DOHH2 (cell line): ENCODE measurements around the gene TMCO4.

Source experiments
- H3F3A ChIP-seq: fragments of 200-600 bp; sonication (generic), shearing (Covaris generic); 2 replicates; pipeline ENCODE4 v1.6.0; 2016; ENCODE audit warnings: antibody characterized with exemption, mild to moderate bottlenecking; ENCODE audit not compliant: control insufficient read depth, insufficient read depth
- H3K27ac ChIP-seq: fragments of 200-600 bp; sonication (generic); 2 replicates; pipeline ENCODE4 v1.5.1; 2014; ENCODE audit warnings: low read depth, mild to moderate bottlenecking, low read length, moderate library complexity
- H3K27me3 ChIP-seq: fragments of 200-600 bp; sonication (generic); 2 replicates; pipeline ENCODE4 v1.6.1; 2014; ENCODE audit warnings: mild to moderate bottlenecking, low read length, mixed read lengths; ENCODE audit not compliant: control insufficient read depth
- H3K36me3 ChIP-seq: fragments of 200-600 bp; sonication (generic); 2 replicates; pipeline ENCODE4 v1.6.1; 2014; ENCODE audit warnings: mild to moderate bottlenecking, low read length, moderate library complexity, mixed read lengths; ENCODE audit not compliant: control insufficient read depth
- H3K4me1 ChIP-seq: fragments of 200-600 bp; sonication (generic); 2 replicates; pipeline ENCODE4 v1.6.1; 2014; ENCODE audit warnings: mild to moderate bottlenecking, low read length, mixed read lengths; ENCODE audit not compliant: control insufficient read depth
- H3K4me2 ChIP-seq: fragments of 200-600 bp; sonication (generic); 2 replicates; pipeline ENCODE4 v1.6.0; 2014; ENCODE audit warnings: mild to moderate bottlenecking, low read length, moderate library complexity
- H3K4me3 ChIP-seq: fragments of 200-600 bp; sonication (generic); 2 replicates; pipeline ENCODE4 v1.5.1; 2014; ENCODE audit warnings: mild to moderate bottlenecking, low read length, mixed read lengths
- H3K79me2 ChIP-seq: fragments of 200-600 bp; sonication (generic); 2 replicates; pipeline ENCODE4 v1.6.1; 2014; ENCODE audit warnings: mild to moderate bottlenecking, low read length, mixed read lengths; ENCODE audit not compliant: control insufficient read depth
- H3K9me2 ChIP-seq: fragments of 200-600 bp; sonication (generic); replicated peaks from 2 replicates; pipeline ENCODE4 v1.6.1; 2014; ENCODE audit warnings: mild to moderate bottlenecking, low read length, mixed read lengths; ENCODE audit not compliant: control insufficient read depth
- H3K9me3 ChIP-seq: fragments of 200-600 bp; sonication (generic); 2 replicates; pipeline ENCODE4 v1.6.1; 2014; ENCODE audit warnings: antibody characterized with exemption, low read length, mixed read lengths; ENCODE audit not compliant: control insufficient read depth, insufficient read depth
- H4K20me1 ChIP-seq: fragments of 200-600 bp; sonication (generic); 2 replicates; pipeline ENCODE4 v1.6.0; 2014; ENCODE audit warnings: low read depth, mild to moderate bottlenecking, antibody characterized with exemption, low read length, moderate library complexity; ENCODE audit not compliant: control insufficient read depth, insufficient read depth
- CTCF ChIP-seq: fragments of 200-600 bp; sonication (generic); IDR thresholded peaks from one replicate; pipeline ENCODE4 v1.5.1; 2014; ENCODE audit warnings: antibody characterized with exemption, mild to moderate bottlenecking, low read depth, low read length; ENCODE audit not compliant: poor library complexity, severe bottlenecking
- EZH2phosphoT487 ChIP-seq: fragments of 200-600 bp; sonication (generic); IDR thresholded peaks from 2 replicates; pipeline ENCODE4 v1.6.1; 2017; ENCODE audit warnings: borderline replicate concordance, mild to moderate bottlenecking, antibody characterized with exemption, low read length, moderate library complexity, mixed read lengths

TMCO4 gene

GRCh38 chr1:19800076-19800804, 524 bp upstream of the TMCO4 start:
- Histone ChIP-seq H3K27me3 (peaks cover 24% of the 10 kb centered on the region), H3K27ac (no peak overlapping the region), H3K4me1 (peaks cover 17% of the 10 kb centered on the region), H3K79me2 (no peaks in the 10 kb centered on the region), H3K4me3 (peak overlapping the region; percentile 66), H3K9me3 (no peaks in the 10 kb centered on the region), H3K4me2 (peak overlapping the region; percentile 83), H3F3A (no peaks in the 10 kb centered on the region), H3K36me3 (no peaks in the 10 kb centered on the region), H3K9me2 (no peaks in the 10 kb centered on the region), H4K20me1 (no peaks in the 10 kb centered on the region)
- TF ChIP-seq EZH2phosphoT487 (no peak; the same call in 1 of the 2 replicates), CTCF (no peak)

GRCh38 chr1:19798486-19799229, 1.1 kb downstream of the TMCO4 start:
- TF ChIP-seq EZH2phosphoT487: no peak
- no peak for TF ChIP-seq CTCF
- Histone ChIP-seq H3K9me2 (no peaks in the 10 kb centered on the region), H4K20me1 (no peaks in the 10 kb centered on the region), H3K36me3 (no peaks in the 10 kb centered on the region), H3K4me1 (peaks cover 17% of the 10 kb centered on the region), H3K4me3 (peak overlapping the region; percentile 68), H3K27ac (no peak overlapping the region), H3K4me2 (peak overlapping the region; percentile 49), H3K9me3 (no peaks in the 10 kb centered on the region), H3K27me3 (peaks cover 24% of the 10 kb centered on the region), H3F3A (no peaks in the 10 kb centered on the region), H3K79me2 (no peaks in the 10 kb centered on the region)

GRCh38 chr1:19797827-19798226, 1.9 kb downstream of the TMCO4 start:
- no peak overlapping the region for H3K27ac ChIP-seq
- no peaks in the 10 kb centered on the region for H3K9me2 ChIP-seq
- no peaks in the 10 kb centered on the region for H3F3A ChIP-seq
- H3K4me2 ChIP-seq: no peak overlapping the region
- H3K9me3 ChIP-seq: no peaks in the 10 kb centered on the region
- H3K36me3 ChIP-seq: no peaks in the 10 kb centered on the region
- peaks cover 24% of the 10 kb centered on the region for H3K27me3 ChIP-seq
- TF ChIP-seq EZH2phosphoT487 (no peak), CTCF (no peak)
- H4K20me1 ChIP-seq: no peaks in the 10 kb centered on the region
- no peak overlapping the region for H3K4me3 ChIP-seq
- H3K79me2 ChIP-seq: no peaks in the 10 kb centered on the region
- H3K4me1 ChIP-seq: peaks cover 17% of the 10 kb centered on the region
